Activated CD8-positive, alpha-beta T cell treated with anti-CD3 and anti-CD28 coated beads for 36 hours (primary cell): ENCODE measurements around the gene WNT11. TPM values are rescaled to one million over a fixed set of nuclear protein-coding genes. Genes with fewer than 3 reads are reported as not detected.

Experiments
- ATAC-seq: fragments of 200-7000 bp; cut with Tn5 transposase; one replicate; pipeline ENCODE4 v1.10.0; 2021; ENCODE audit warnings: mild to moderate bottlenecking, moderate library complexity
- CTCF ChIA-PET: fragments of 350-600 bp; sonication (Branson Sonifier 250); formaldehyde crosslinking; loops from one replicate; lab custom pipeline; 2021; ENCODE audit warnings: antibody characterized with exemption; lab: Charles Lee
- POLR2A ChIA-PET: fragments of 350-600 bp; sonication (Branson Sonifier 250); formaldehyde crosslinking; loops from one replicate; lab custom pipeline; 2021; ENCODE audit warnings: antibody characterized with exemption; lab: Charles Lee
- DNase-seq: peaks from one replicate; pipeline ENCODE4 v3.0.0-alpha.2; 2020
- H3K27ac Mint-ChIP-seq: one replicate; pipeline ENCODE4 v1.8.0; 2021; ENCODE audit warnings: mild to moderate bottlenecking, mixed read lengths
- H3K27me3 Mint-ChIP-seq: one replicate; pipeline ENCODE4 v1.8.0; 2021; ENCODE audit warnings: mixed read lengths
- H3K36me3 Mint-ChIP-seq: one replicate; pipeline ENCODE4 v1.8.0; 2021; ENCODE audit warnings: low read depth, mixed read lengths
- H3K4me1 Mint-ChIP-seq: one replicate; pipeline ENCODE4 v1.8.0; 2021; ENCODE audit warnings: low read depth, mixed read lengths
- H3K4me3 Mint-ChIP-seq: one replicate; pipeline ENCODE4 v1.8.0; 2021; ENCODE audit warnings: mild to moderate bottlenecking, moderate library complexity, mixed read lengths
- H3K9me3 Mint-ChIP-seq: one replicate; pipeline ENCODE4 v1.8.0; 2021; ENCODE audit warnings: mixed read lengths
- intact Hi-C: fragments of 100-400 bp; cut with micrococcal nuclease; formaldehyde crosslinking; loops from one replicate; pipeline ENCODE4 v1.10.0; 2022
- total RNA-seq, 2 experiments: library from RNA; stranded (reverse); gene quantifications; one replicate each; pipeline ENCODE4 v1.2.3, GENCODE V29; 2021
- TF ChIP-seq, protein P1 (sequence below): fragments of 200-600 bp; IDR thresholded peaks from one replicate; pipeline ENCODE4 v1.8.0; 2022; ENCODE audit warnings: antibody characterized with exemption, mild to moderate bottlenecking

Gene WNT11
- total RNA-seq, 2 experiments from 2014 or later: 0.32 to 0.43 TPM

GRCh38 chr11:76214968-76215548 is 8.8 kb upstream of the WNT11 start:
- Mint-ChIP-seq H3K9me3 (no peaks in the 10 kb centered on the region), H3K27ac (no peak overlapping the region), H3K4me1 (no peaks in the 10 kb centered on the region), H3K36me3 (no peaks in the 10 kb centered on the region), H3K27me3 (peaks cover 16% of the 10 kb centered on the region), H3K4me3 (no peak overlapping the region)
- POLR2A ChIA-PET: no interaction called here
- DNase-seq: no peak
- intact Hi-C loops: no loop called here
- no peak for ATAC-seq
- TF ChIP-seq, protein P1, sequence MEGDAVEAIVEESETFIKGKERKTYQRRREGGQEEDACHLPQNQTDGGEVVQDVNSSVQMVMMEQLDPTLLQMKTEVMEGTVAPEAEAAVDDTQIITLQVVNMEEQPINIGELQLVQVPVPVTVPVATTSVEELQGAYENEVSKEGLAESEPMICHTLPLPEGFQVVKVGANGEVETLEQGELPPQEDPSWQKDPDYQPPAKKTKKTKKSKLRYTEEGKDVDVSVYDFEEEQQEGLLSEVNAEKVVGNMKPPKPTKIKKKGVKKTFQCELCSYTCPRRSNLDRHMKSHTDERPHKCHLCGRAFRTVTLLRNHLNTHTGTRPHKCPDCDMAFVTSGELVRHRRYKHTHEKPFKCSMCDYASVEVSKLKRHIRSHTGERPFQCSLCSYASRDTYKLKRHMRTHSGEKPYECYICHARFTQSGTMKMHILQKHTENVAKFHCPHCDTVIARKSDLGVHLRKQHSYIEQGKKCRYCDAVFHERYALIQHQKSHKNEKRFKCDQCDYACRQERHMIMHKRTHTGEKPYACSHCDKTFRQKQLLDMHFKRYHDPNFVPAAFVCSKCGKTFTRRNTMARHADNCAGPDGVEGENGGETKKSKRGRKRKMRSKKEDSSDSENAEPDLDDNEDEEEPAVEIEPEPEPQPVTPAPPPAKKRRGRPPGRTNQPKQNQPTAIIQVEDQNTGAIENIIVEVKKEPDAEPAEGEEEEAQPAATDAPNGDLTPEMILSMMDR: no peak
- CTCF ChIA-PET: interaction anchor here (2.5 kb wide), 1 partner anchor 104 kb away, joined by 6 read pairs; no protein-coding TSS in a partner anchor

DNA sequence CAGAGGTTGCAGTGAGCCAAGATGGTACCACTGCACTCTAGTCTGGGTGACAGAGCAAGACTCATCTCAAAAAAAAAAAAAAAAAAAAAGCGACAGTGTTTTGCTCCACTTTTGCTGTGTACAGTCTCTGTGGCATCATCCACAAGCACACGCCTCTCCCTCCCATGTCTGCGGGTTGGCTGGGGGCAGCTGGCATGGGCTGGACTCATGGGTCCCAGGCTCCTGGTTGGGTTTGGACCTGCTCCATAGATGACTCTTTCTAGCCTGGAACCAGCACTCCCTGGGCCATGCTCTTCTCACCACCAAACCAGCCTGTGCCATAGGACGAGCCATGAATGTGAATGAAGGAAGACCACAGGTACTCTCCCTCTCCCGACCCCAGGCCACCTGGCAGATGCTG is 7.9 kb upstream of the WNT11 start:
- no peaks in the 10 kb centered on the region for H3K9me3 Mint-ChIP-seq
- H3K27ac Mint-ChIP-seq: no peak overlapping the region
- CTCF ChIA-PET: interaction anchor here (0.6 to 2.5 kb wide), 2 partner anchors 105 to 136 kb away, joined by 3 to 6 read pairs; no protein-coding TSS in a partner anchor

DNA sequence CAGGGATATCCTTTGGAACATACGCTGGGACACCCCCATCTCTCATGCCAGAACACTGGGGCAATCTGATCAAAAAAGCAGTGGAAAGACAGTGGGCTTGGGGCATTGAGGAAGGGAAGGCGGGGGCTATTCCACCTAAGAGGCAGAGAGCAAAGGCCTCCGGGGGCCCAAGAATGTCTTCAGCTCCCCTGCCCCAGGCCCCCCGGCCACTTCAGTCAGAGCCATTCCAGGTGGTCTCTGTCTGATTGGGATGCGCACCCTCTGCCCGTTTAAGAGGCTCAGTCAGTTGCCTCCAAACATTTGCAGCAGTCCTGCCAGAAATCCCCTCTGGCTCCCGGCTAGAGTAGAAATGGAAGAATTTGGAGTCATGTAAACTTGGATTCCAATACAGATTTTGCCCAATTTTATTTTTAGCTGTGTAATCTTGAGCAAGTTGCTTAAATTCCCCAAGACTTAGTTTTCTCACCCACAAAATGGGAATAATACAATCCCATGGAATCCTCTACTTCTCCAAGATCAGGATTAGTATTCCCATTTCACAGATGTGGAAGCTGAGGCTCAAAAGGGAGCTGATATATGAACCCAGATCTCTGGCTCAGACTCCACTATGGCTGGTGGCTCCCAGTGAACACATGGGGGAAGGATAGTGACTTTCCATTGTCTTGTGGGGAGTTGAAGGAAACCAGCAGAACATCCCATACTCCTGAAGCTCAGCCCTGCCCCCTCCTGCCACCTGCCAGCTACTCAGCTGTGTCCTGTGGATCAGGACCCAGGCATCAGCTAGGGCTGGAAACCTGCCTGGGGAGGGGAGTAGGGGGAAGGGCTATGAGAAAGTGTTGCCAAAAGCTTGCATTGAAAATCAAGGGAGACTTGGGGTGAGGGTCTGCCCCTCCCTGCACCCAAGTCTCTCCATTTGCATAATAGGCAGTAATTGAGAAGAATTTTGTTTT is 6.1 kb upstream of the WNT11 start:
- ChIA-PET CTCF (interaction anchor here (0.8 to 6.5 kb wide), 6 partner anchors 19 to 131 kb away, joined by 3 to 214 read pairs (median 5); no protein-coding TSS in a partner anchor), POLR2A (interaction anchor here (5.9 kb wide), 1 partner anchor 23 kb away, joined by 39 read pairs; no protein-coding TSS in a partner anchor)
- Mint-ChIP-seq H3K4me3 (no peak overlapping the region), H3K9me3 (no peaks in the 10 kb centered on the region), H3K27me3 (peaks cover 21% of the 10 kb centered on the region), H3K4me1 (peaks cover 3% of the 10 kb centered on the region), H3K27ac (no peak overlapping the region), H3K36me3 (no peaks in the 10 kb centered on the region)
- TF ChIP-seq, protein P1: no peak
- no peak for ATAC-seq
- intact Hi-C loops: no loop called here
- DNase-seq: no peak

More for the DNA sequence above, 7.9 kb upstream of the WNT11 start:
- Mint-ChIP-seq H3K4me1 (no peaks in the 10 kb centered on the region), H3K36me3 (no peaks in the 10 kb centered on the region), H3K27me3 (peaks cover 18% of the 10 kb centered on the region), H3K4me3 (no peak overlapping the region)
- TF ChIP-seq, protein P1: no peak
- POLR2A ChIA-PET: no interaction called here
- no peak for ATAC-seq
- intact Hi-C loops: no loop called here
- no peak for DNase-seq

GRCh38 chr11:76210931-76211851 is 4.9 kb upstream of the WNT11 start:
- peak overlapping the region; percentile 24 for H3K4me3 Mint-ChIP-seq
- no peaks in the 10 kb centered on the region for H3K36me3 Mint-ChIP-seq
- ATAC-seq: no peak
- TF ChIP-seq, protein P1: no peak
- ChIA-PET CTCF (interaction anchor here (4.7 to 6.5 kb wide), 3 partner anchors 23 to 109 kb away, joined by 88 to 214 read pairs (median 128); no protein-coding TSS in a partner anchor), POLR2A (interaction anchor here (1.7 to 5.9 kb wide), 2 partner anchors 14 to 24 kb away, joined by 4 to 39 read pairs; no protein-coding TSS in a partner anchor)
- DNase-seq: no peak
- peaks cover 8% of the 10 kb centered on the region for H3K4me1 Mint-ChIP-seq
- peaks cover 30% of the 10 kb centered on the region for H3K27me3 Mint-ChIP-seq
- intact Hi-C loops: no loop called here
- no peaks in the 10 kb centered on the region for H3K9me3 Mint-ChIP-seq
- H3K27ac Mint-ChIP-seq: no peak overlapping the region
